Sigmoid colon (tissue), 3 donors: ENCODE data around the gene KRTAP4-16.
"Not testable (repeated sequence)": the region's sequence is repeated elsewhere in the genome, so short reads cannot be mapped to it uniquely, and the experiment has no call there.

ENCODE experiments used
- POLR2A ChIP-seq, 2 donors: fragments of 450-650 bp; IDR thresholded peaks; one replicate each; pipeline ENCODE4 v1.6.1; 2016; ENCODE audit warnings: antibody characterized with exemption in 2 of 2, mild to moderate bottlenecking in 2 of 2, moderate library complexity in 2 of 2
- TF ChIP-seq, protein P1 (sequence below), 4 experiments: fragments of 450-650 bp in 3 of 4; fragments of 200-600 bp in 1 of 4; IDR thresholded peaks; one replicate each; pipeline ENCODE4 v1.5.1; 2016 to 2019; ENCODE audit warnings: antibody characterized with exemption in 4 of 4, mild to moderate bottlenecking in 3 of 4, moderate library complexity in 2 of 4

GRCh38 chr17:41099682-41100480 lies 2.1 kb downstream of the KRTAP4-16 start:
- TF ChIP-seq, protein P1, sequence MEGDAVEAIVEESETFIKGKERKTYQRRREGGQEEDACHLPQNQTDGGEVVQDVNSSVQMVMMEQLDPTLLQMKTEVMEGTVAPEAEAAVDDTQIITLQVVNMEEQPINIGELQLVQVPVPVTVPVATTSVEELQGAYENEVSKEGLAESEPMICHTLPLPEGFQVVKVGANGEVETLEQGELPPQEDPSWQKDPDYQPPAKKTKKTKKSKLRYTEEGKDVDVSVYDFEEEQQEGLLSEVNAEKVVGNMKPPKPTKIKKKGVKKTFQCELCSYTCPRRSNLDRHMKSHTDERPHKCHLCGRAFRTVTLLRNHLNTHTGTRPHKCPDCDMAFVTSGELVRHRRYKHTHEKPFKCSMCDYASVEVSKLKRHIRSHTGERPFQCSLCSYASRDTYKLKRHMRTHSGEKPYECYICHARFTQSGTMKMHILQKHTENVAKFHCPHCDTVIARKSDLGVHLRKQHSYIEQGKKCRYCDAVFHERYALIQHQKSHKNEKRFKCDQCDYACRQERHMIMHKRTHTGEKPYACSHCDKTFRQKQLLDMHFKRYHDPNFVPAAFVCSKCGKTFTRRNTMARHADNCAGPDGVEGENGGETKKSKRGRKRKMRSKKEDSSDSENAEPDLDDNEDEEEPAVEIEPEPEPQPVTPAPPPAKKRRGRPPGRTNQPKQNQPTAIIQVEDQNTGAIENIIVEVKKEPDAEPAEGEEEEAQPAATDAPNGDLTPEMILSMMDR (IDR thresholded peaks at IDR 0.05): not testable (repeated sequence)
- not testable (repeated sequence) for TF ChIP-seq POLR2A (IDR thresholded peaks at IDR 0.05)
